Ishikawa (cell line): ENCODE measurements around the gene BGLAP.

Experiments used
- CEBPB ChIP-seq: IDR thresholded peaks from 2 replicates; pipeline ENCODE4 v1.6.1; 2012
- CREB1 ChIP-seq: IDR thresholded peaks from 2 replicates; pipeline ENCODE4 v1.6.1; 2012; ENCODE audit warnings: low read depth
- EGR1 ChIP-seq: IDR thresholded peaks from 2 replicates; pipeline ENCODE4 v1.6.1; 2012
- EP300 ChIP-seq: IDR thresholded peaks from 2 replicates; pipeline ENCODE4 v1.6.1; 2012; ENCODE audit warnings: borderline replicate concordance
- FOXM1 ChIP-seq: IDR thresholded peaks from 2 replicates; pipeline ENCODE4 v1.6.1; 2012; ENCODE audit warnings: low read depth, borderline replicate concordance
- MAX ChIP-seq: IDR thresholded peaks from 2 replicates; pipeline ENCODE4 v1.6.1; 2012
- NFIC ChIP-seq: IDR thresholded peaks from 2 replicates; pipeline ENCODE4 v1.6.1; 2012
- RAD21 ChIP-seq: IDR thresholded peaks from 2 replicates; pipeline ENCODE4 v1.6.1; 2012; ENCODE audit warnings: low read depth
- REST ChIP-seq: IDR thresholded peaks from 2 replicates; pipeline ENCODE4 v1.6.1; 2012; ENCODE audit warnings: low read depth, mild to moderate bottlenecking
- TAF1 ChIP-seq: IDR thresholded peaks from 2 replicates; pipeline ENCODE4 v1.6.1; 2012; ENCODE audit warnings: low read depth, mild to moderate bottlenecking
- TCF12 ChIP-seq: IDR thresholded peaks from 2 replicates; pipeline ENCODE4 v1.6.1; 2012; ENCODE audit warnings: low read depth
- TEAD4 ChIP-seq: IDR thresholded peaks from 2 replicates; pipeline ENCODE4 v1.6.1; 2012
- USF1 ChIP-seq: IDR thresholded peaks from 2 replicates; pipeline ENCODE4 v1.6.1; 2012
- YY1 ChIP-seq: IDR thresholded peaks from 2 replicates; pipeline ENCODE4 v1.6.1; 2012; ENCODE audit warnings: low read depth
- ZBTB7A ChIP-seq: IDR thresholded peaks from 2 replicates; pipeline ENCODE4 v1.6.1; 2012; ENCODE audit warnings: low read depth

The BGLAP gene

GRCh38 chr1:156283521-156283920 is 41.5 kb downstream of the BGLAP start:
- no peak for TF ChIP-seq FOXM1
- TF ChIP-seq YY1 = no peak
- no peak for TF ChIP-seq RAD21
- TF ChIP-seq CEBPB = no peak
- TF ChIP-seq TAF1 = no peak
- TF ChIP-seq USF1 = no peak
- no peak for TF ChIP-seq MAX
- TF ChIP-seq ZBTB7A = no peak
- TF ChIP-seq EGR1 = no peak
- TF ChIP-seq REST = no peak
- TF ChIP-seq TEAD4 = no peak
- TF ChIP-seq NFIC = no peak
- TF ChIP-seq EP300 = no peak
- TF ChIP-seq CREB1 = no peak
- TF ChIP-seq TCF12 = no peak

- TF ChIP-seq RAD21 (no peak), EP300 (no peak), TEAD4 (no peak), ZBTB7A (no peak), USF1 (no peak), CREB1 (no peak), MAX (no peak)
Measured at GRCh38 chr1:156284112-156284511, 42.1 kb downstream of the BGLAP start, which contains the start of gene TMEM79. Gene TMEM79 (plus strand): TSS chr1:156284325. CDS start chr1:156285227, 902 bp downstream.

- TF ChIP-seq ZBTB7A = no peak
- no peak for TF ChIP-seq RAD21
- no peak for TF ChIP-seq TCF12
- no peak for TF ChIP-seq CEBPB
Measured at GRCh38 chr1:156284757-156285156, 42.8 kb downstream of the BGLAP start.

GRCh38 chr1:156285437-156285836 is 43.5 kb downstream of the BGLAP start:
- TF ChIP-seq RAD21 (no peak), MAX (no peak), USF1 (no peak), CREB1 (no peak), EGR1 (no peak)

GRCh38 chr1:156286061-156286460 is 44.1 kb downstream of the BGLAP start:
- TF ChIP-seq CREB1 (no peak), NFIC (no peak), TAF1 (no peak), FOXM1 (no peak), USF1 (no peak), MAX (no peak), ZBTB7A (no peak), TCF12 (no peak), CEBPB (no peak), EP300 (no peak), TEAD4 (no peak), REST (no peak), EGR1 (no peak), YY1 (no peak)
